Epithelial cell of esophagus (primary cell): Measurements from ENCODE around the gene SMURF2.
A peak's percentile ranks its signal among the peaks of the same experiment; 100 is the strongest.

Experiments
- DNase-seq: peaks from one replicate; pipeline ENCODE4 v3.0.0; 2010; ENCODE audit warnings: low read depth
- H3K4me3 ChIP-seq: 2 replicates; pipeline ENCODE4 v1.5.1; 2011; ENCODE audit warnings: mild to moderate bottlenecking, low read length, control low read depth
- CTCF ChIP-seq: IDR thresholded peaks from 2 replicates; pipeline ENCODE4 v1.5.1; 2011; ENCODE audit warnings: low read depth, mild to moderate bottlenecking, low read length, control low read depth, inconsistent platforms; ENCODE audit not compliant: insufficient read depth; ENCODE audit errors: missing control alignments

SMURF2 gene

GRCh38 chr17:64507413-64507782 lies 154.7 kb downstream of the SMURF2 start:
- H3K4me3 ChIP-seq, result peak overlapping the region; percentile 93
- TF ChIP-seq CTCF, result peak; percentile 56
- peak; percentile 69 for DNase-seq

GRCh38 chr17:64506576-64507412 lies 155.3 kb downstream of the SMURF2 start, which contains the start of gene CEP95:
CEP95 (plus strand) TSS chr17:64506977; CDS start chr17:64507098, 121 bp downstream.
- H3K4me3 ChIP-seq, result peak within 1 kb of the TSS; percentile 93
- TF ChIP-seq CTCF, result no peak
- peak; percentile 99 for DNase-seq

GRCh38 chr17:64506201-64506575 lies 155.9 kb downstream of the SMURF2 start, which contains the start of gene DDX5:
DDX5 (minus strand) TSS chr17:64506289; CDS start chr17:64506119, 170 bp downstream.
- H3K4me3 ChIP-seq, result peak within 1 kb of the TSS; percentile 93
- DNase-seq, result no peak
- TF ChIP-seq CTCF, result no peak

- DNase-seq, result peak; percentile 84
- H3K4me3 ChIP-seq, result peak overlapping the region; percentile 93
- no peak for TF ChIP-seq CTCF
These were observed 156.5 kb downstream of the SMURF2 start for GRCh38 chr17:64505340-64506200.

GRCh38 chr17:64504769-64505339 lies 157.3 kb downstream of the SMURF2 start:
- peak overlapping the region; percentile 93 for H3K4me3 ChIP-seq
- DNase-seq, result peak; percentile 14
- TF ChIP-seq CTCF, result no peak

GRCh38 chr17:64503821-64504768 lies 158.0 kb downstream of the SMURF2 start:
- TF ChIP-seq CTCF, result no peak
- DNase-seq, result peak; percentile 9
- H3K4me3 ChIP-seq, result peak overlapping the region; percentile 93
